GM18517 (cell line): ENCODE data around the gene FERMT1.
"Not testable (repeated sequence)": the region's sequence is repeated elsewhere in the genome, so short reads cannot be mapped to it uniquely, and the experiment has no call there.

Experiments used
- ATAC-seq: cut with Tn5 transposase; IDR thresholded peaks from one replicate; pipeline ENCODE4 v1.9.1; 2021; ENCODE audit warnings: mild to moderate bottlenecking, moderate library complexity; ENCODE audit not compliant: unreplicated experiment

FERMT1 gene

DNA sequence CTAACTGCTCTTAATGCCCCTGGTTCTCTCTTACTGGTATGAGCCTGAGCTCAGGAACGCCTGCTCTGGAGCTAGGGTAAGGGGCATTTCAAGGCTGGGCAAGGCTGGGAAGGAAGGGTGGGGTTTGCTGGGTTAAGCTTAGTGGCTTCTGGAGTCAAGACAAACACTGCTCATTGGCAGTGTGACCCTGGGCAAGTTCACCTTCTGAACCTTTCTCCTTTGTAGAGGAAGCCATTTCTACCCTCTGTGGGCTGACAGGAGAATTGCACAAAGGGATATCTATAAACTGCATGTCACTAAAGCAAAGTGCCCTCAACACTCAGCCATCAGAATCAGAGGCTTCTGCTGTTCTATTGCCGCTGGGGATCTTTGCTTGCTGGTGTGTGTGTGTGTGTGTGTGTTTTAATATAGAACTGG is 48.7 kb downstream of the FERMT1 start:
- no peak for ATAC-seq

DNA sequence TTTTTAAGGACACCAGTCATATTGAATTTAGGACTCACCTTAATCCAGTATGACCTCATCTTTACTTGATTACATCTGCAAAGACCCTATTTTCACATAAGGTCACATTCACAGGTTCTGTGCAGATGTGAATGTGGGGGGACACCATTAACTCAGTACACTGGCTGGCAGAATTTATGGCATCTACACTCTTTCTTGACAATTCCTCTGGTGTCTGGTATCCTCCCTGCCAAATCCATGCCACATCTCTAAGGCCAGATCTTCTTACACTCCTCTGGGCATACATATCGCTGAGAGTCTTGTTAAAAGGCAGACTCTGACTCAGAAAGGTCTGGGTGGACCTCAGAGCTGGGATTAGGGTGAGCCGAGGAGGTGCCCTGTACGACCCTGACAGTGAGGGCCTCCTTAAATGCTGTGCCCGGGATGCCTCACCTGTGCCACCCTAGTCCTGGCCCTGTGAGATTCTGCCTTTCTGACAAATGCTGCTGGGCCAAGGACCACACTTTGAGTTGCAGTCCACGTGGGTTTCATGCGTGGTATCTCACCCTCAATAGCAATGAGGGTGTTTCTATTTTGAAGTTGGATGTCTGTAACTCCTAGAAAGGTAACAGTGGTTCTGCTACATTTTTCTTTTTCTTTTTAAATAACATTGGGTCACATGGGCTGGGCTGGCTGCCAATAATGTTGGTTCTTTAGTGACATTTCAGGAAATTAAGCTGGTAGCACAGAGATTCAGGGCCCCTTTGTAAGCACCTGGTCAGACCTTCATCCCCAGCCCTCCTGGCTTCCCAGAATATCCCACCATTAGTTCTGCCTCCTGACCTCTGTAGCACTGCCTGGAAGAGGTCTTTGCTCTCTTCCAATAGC is 51.8 kb downstream of the FERMT1 start:
- ATAC-seq, result no peak

DNA sequence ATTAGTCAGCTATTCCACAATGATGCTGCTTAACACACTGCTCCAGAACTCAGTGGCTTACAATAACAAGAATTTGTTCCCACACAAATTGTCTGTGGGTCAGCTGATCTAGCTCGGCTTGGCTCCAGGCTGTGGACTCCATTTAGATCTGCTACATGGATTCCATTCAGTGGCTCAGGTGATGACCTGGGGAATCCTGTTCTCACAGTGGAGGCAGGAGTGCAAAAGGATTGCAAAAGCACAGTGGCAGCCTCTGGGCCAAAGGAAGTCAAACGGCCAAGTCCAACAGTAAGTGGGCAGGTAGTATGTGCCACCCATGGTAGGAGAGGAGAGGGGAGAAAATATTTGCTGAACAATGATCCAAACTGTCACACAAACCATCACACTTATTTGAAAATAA is 53.2 kb downstream of the FERMT1 start:
- ATAC-seq, result no peak

DNA sequence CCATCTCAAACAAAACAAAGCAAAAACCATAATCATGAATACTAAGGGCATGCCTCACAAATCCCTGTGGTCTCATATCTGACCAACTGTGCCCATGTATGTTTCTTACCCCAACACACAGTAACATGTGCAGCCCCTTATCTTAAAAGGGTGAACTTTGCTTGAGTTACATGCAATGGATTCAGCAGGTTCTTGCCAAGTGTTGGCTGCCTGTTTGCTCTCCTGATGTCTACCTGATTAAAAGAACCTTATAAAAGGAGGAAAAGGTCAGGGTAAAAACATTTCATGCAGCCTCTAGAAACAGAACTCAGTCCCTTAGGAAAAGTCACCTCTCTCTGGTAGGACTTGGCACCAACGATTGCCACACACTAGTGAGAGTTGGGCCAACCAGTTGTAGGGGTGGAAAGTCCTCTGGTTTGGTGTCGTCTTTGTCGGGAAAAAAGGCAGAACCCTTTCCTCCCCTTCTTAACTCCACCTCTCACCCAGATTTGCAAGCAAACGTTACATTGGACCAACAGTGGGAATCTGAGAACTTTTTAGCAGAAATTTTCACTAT is 55.0 kb downstream of the FERMT1 start:
- no peak for ATAC-seq

DNA sequence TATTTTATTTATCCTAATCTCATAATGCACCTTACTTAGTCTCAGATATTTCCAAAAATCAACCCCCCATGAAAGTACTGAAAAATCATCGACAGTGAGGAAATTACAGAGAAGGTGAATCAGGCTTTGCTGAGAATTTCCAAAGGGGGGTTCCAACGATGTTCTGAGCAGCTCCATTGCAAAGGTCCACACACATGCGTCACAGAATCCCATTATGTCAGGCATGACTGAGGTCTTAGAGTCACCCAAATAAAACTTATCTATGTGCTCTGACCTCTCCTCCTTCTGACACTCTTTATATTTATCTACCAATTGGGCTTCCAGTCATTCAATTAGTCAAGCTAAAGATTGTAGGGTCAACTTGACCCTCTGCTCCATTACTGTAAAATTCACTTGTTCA is 56.2 kb downstream of the FERMT1 start:
- no peak for ATAC-seq

DNA sequence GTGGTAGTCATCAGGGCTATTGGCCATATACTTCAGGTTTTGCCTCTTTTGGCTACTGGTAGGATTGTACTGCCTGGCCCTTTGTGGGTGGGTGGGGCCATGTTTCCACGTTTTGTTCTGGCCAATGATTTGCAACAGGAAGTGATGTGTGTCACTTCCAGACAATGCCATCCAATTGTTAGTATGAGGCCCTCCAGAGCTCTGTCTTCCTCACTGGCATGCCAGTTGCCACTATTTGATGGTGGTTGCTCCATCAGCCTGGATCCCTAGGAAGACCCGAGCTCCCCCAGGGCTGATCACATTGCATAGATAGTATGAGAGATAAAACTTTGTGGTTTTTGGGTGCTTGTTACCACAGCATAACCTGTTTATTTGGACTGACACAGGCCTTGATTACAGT is 61.3 kb downstream of the FERMT1 start:
- no peak for ATAC-seq

DNA sequence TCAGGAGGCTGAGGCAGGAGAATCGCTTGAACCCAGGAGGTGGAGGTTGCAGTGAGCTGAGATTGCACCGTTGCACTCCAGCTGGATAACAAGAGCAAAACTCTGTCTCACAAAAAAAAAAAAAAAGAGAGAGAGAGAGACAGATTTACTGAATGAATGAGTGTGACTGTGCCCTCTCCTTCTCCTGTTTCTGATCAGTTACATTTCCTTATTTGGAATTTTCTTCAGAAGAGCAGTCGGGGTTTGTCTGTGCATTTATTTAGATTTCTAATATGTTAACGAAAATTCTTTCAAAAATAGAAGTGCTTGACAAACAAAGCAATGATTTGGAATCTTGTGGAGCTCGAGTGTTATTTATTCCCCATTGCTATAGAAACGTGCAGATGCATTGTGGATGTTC is 62.6 kb downstream of the FERMT1 start:
- no peak for ATAC-seq

DNA sequence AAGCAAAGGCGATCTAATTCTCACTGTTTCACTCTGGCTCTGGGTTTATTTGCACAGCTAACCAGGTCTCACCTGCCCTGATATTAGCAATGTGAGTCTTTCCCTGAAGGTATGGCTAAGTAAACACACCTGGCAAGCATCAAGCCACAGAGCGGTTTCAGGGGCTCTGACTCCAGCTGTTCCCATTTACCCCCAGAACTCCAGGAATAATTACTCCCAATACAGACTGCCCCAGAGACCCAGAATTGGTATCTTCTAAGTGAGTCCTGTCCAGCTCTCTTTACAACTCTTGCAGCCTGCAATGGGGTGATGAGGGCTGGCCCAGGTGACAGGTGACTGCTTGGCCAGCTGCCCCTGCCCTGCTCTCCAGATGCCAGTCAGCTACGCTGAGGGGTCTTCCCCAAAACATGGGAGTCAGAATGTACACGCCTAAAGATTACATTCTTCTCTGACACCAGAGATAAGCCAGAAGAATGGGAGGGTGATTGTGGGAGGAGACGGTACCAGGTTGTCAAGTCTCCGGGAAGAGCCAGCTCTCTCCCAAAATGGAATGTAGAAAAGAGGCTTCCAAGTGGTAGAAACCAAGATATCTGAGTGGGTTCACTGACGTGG is 64.0 kb downstream of the FERMT1 start:
- no peak for ATAC-seq

DNA sequence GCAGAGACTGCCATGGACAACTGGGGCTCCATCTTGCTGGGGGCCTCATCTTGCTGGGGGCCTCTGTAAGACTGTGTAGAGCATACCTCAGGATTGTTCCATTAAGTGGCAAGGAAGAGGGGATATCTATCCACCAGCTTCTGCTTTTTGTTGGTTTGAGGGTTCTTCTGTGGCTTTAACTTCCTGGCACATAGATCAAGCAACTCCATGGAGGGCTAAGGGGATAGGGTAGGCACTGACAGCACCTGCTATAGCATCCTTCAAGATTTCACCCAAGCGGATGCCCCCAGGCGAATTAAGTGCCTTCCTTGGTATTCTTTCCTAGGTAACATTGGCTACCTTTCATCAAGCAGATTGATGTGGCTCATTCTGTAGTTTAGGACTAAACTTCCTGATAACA is 65.1 kb downstream of the FERMT1 start:
- no peak for ATAC-seq

DNA sequence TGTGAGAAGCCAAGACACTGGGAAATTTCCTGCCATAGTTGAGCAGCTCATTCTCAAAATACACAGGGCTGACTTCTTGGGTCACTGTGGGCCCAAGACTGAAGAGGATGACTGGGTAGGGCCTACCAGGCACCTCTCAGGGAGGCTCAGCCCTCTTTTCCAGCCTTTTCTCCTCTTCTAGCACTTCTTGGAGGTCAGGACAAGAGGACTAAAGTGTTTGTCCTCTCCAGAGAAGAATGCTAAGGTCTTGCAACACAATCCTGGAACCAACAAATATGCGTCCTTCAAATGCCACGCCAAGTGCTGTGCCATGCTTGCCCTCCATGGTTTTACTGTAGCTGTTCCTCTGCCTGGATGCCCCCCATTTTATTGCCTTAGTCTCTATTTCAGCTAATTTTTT is 65.7 kb downstream of the FERMT1 start:
- ATAC-seq, result no peak

DNA sequence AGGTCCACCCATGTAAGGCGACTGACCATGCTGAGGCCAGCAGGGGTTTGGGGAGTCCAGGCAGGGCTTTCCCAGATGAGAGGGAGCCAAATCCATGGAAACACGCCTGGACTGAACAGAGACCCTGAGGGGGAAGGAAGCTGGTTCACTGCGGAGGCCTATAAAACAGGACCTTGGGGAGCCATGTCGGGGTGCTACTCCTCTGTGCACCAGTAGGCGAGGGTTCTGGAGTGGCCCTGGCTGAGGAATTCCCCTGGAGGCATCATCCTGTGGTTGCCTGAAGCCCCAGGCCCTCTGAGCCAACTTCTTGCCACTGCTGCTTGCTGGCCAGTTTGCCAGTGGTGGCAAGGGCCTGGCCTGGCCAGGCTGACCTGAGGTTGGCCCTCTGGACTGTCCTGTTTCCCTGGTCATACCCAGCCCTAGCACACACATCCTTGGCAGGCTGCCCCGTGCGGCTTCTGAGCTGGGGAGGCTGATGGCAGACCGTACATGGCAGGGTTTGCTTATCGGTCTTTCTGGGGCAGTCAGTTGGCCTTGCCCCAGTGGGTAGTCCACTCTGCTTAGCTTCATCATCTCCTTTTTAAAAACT is 66.8 kb downstream of the FERMT1 start:
- ATAC-seq, result no peak

DNA sequence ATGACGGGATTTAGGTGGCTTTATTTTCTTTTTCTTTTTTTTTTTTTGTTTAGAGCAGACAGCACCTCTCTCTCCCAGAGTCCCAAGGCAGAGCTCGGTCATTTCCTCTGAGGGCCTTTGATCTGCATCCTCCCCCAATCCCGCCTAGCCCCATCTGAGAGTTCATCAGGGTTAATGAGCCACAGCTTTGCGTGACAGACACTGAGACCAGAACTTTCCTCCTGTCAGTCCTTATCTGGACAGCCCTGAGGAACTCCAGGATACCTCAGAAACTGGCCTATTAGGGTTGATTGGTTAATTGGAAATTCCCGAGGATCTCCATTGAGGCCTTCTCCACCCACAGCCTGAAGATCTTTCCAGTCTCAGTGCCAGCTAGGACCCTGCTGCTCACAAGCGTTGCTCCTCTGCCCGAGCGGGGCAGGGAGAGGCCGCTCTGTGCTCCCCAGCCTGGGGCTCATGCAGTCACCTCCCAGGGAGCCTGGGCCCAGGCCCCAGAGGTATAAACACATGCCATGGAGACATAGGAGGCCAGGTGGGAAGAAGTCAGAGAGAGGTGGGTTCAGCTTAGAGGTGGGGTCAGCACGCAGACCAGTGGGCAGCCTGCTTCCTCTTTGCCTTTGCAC is 67.6 kb downstream of the FERMT1 start:
- ATAC-seq, result no peak

DNA sequence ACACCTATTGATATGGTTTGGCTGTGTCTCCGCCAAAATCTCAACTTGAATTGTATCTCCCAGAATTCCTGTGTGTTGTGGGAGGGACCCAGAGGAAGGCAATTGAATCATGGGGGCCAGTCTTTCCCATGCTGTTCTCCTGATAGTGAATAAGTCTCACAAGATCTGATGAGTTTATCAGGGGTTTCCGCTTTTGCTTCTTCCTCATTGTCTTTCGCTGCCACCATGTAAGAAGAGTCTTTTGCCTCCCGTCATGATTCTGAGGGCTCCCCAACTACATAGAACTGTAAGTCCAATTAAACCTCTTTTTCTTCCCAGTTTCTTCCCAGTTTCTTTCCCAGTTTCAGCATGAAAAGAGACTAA is 68.2 kb downstream of the FERMT1 start:
- ATAC-seq, result not testable (repeated sequence)

DNA sequence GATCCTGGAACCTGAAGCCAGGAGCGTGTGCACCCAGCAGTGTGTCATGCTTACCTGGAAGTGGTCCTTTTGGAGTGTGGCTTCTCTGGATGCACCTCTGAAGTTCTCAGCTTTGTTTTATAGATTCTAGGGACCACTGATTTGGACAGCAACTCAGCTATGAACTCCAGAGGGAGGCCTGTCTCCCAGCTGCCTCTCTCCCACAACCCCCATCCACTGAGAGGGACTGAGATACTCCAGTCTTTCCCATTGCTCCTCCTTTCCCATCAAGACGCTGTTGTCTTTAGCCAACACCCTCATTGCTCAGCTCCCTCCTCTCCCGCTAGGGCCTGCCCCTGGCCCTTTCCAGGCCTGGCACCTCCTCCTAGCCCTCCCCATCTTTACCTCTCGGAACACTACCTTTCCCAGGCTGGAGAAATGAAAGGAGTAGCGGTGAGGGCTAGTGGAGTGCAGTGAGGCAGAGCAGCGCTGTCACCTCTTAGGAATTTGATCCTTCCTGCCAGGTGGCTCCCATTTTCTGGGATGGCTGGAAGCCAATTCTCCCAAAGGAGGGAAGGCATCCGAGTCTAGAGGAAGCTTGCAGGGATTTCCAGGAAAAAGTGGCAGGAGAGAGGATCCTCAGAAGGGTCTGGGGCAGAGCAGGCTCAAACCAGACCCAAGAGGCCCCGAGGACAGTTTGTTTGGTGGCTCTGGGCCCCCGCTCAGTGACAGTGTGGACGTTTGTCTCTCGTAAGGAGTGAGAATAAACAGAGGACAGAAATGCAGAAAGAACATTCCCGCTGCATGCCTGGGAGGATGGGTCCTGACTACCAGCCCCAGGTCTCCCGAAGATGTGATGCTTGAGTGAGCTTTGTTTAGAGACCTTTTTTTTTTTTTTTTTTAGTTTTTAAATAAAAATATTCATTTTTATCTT is 68.8 kb downstream of the FERMT1 start, which contains the start of gene LRRN4:
TSS of gene LRRN4 (minus strand) at position 285 of the 913 bp plus-strand sequence. CDS start 1,261 bp downstream, outside the sequence.
- ATAC-seq, result no peak

DNA sequence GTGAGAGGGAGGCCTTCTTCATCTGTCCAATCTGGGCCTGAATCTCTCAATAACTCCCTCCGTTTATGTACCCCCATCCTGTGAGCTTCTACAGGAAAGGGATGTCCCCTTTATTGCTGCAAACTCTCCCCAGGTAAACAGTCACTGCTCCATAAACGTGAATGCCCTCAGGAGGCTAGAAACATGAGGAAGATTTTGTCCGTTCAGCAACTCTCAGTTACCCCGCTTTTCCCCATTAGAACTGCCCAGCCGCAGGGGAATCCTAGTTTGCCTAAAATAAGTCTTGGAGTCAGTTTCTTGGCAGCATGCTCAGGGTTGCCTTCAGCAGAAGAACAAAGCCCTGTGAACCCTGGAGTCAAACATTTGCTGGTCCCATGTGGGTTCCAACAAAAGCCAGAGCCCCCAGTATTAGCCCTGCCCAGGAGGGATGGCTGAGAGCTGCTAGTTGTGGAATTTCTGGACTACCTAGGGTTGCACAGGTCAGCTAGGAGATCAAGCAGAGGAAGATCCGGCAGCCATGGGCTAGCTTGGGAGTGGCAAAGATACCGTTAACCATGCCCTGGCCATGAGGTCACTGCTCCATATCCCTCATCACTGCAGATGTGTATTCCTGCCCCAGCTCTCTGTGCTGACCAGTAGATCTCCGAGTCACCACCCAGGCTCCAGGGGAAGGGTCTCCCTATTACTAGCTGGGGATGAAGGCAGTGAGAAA is 69.6 kb downstream of the FERMT1 start:
- ATAC-seq, result no peak

DNA sequence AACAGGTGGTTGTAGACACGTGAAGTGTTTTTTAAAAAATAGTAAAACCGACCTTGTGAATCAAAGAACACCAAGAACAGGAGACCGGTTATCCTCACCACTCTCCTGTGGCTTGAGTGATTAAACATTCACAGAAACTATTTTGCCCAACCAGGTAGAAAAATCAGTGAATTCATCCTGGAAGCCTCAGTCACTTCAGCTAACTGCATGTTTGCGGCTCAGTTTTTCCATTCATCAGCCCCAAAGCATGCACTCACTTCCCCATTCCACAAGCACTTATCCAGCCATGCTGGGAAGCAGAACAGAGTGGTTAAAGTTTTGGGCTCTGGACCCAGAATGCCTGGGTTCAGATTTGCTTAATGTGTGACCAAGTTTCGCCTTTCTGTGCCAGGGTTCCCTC is 71.3 kb downstream of the FERMT1 start:
- no peak for ATAC-seq

DNA sequence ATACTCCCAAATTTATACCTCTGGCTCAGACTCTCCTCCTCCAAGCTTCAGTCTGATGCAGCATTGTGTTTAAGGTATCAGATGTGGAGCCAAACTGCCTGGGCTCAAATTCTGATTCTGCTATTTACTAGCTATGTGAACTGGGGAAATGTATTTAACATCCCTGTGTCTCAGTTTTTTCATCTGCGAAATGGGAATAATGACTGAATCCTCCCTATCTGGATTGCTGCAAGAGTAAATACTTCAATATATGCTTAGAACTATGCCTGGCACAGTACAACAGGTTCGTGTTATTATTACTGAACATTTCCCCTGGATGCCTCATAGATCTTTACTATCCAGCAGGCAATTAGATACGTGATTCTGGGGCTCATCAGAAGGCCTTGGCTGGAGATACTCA is 74.4 kb downstream of the FERMT1 start:
- ATAC-seq, result no peak

DNA sequence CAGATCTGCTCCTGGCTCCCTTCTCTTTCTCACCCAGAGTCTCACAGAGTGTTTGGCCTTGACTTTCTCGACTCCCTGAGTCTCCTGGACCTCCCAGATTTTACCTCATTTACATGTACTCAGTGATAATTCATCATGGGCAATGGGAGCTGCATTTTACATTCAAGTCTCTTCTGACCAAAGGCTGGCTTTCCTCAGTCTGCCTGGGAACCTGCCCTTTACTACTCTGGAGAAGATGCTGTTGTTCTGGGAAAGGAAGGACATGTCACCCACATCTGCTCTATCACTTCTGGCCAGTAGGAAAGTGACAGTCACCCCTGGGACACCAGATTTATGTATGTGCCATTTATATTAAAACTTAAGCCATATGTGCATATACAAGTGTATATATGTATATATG is 76.4 kb downstream of the FERMT1 start:
- ATAC-seq, result no peak

DNA sequence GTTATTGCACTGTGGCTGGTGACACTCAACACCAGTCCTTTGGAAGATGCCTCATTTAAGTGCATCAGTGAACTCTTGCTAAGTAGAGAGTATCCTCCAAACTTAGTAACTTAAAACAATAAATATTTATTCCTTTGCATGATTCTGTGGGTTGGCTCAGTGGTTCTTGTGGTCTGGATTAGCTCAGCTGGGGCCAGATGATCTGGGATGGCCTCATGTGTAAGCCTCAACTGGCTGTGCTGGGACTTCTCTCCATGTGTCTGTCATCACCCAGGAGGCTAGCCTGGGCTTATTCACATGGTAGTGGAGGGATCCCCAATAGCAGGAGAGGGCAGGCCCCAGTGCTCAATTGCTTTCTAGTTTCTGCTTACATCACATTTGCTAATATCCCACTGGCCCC is 77.3 kb downstream of the FERMT1 start:
- ATAC-seq, result no peak

DNA sequence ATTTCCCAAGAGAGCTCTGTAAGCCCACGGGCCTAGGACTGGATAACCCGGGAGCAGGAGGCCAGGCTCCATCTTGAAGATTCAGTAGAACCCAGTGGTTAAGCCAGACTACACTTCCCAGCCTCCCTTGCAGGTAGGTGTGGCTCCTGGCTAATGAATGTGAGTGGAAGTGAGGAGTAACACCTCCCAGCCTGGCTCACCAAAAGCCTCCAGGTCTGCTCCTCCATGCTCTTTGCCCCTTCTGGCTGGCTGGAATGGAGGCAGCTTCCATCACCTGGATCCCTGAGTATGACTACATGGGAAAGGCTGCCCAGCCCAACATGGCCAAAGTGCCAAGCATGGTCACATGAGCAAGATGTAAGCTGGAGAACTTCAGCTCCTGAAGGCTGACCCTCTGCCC is 78.7 kb downstream of the FERMT1 start:
- ATAC-seq, result no peak
